Activated B cell treated with CpG ODN at 0.5 μM for 24 hours (primary cell): ENCODE measurements around the gene TCF15. TPM values are rescaled to one million over a fixed set of nuclear protein-coding genes. Genes with fewer than 3 reads are reported as not detected.

Experiments
- ATAC-seq: fragments of 200-7000 bp; cut with Tn5 transposase; one replicate; pipeline ENCODE4 v1.10.0; 2021; ENCODE audit warnings: low read depth, mild to moderate bottlenecking, moderate library complexity
- CTCF ChIA-PET: fragments of 350-600 bp; sonication (Branson Sonifier 250); formaldehyde crosslinking; loops from one replicate; lab custom pipeline; 2021; ENCODE audit warnings: antibody characterized with exemption; lab: Charles Lee
- POLR2A ChIA-PET: fragments of 350-600 bp; sonication (Branson Sonifier 250); formaldehyde crosslinking; loops from one replicate; lab custom pipeline; 2021; ENCODE audit warnings: antibody characterized with exemption; lab: Charles Lee
- DNase-seq: peaks from one replicate; pipeline ENCODE4 v3.0.0; 2022
- H3K27ac Mint-ChIP-seq: one replicate; pipeline ENCODE4 v1.8.0; 2020; ENCODE audit warnings: mixed read lengths
- H3K27me3 Mint-ChIP-seq: one replicate; pipeline ENCODE4 v1.8.0; 2021; ENCODE audit warnings: mixed read lengths
- H3K36me3 Mint-ChIP-seq: one replicate; pipeline ENCODE4 v1.8.0; 2021; ENCODE audit warnings: low read depth, mixed read lengths
- H3K4me1 Mint-ChIP-seq: one replicate; pipeline ENCODE4 v1.8.0; 2021; ENCODE audit warnings: mixed read lengths
- H3K4me3 Mint-ChIP-seq: one replicate; pipeline ENCODE4 v1.8.0; 2020; ENCODE audit warnings: mild to moderate bottlenecking, mixed read lengths
- H3K9me3 Mint-ChIP-seq: one replicate; pipeline ENCODE4 v1.8.0; 2020; ENCODE audit warnings: mixed read lengths
- intact Hi-C: fragments of 100-400 bp; cut with micrococcal nuclease; formaldehyde crosslinking; loops from one replicate; pipeline ENCODE4 v1.15.1; 2024
- total RNA-seq: library from RNA; stranded (reverse); gene quantifications from 2 replicates; pipeline ENCODE4 v1.2.3, GENCODE V29; 2022
- TF ChIP-seq, protein P1 (sequence below): fragments of 200-600 bp; IDR thresholded peaks from one replicate; pipeline ENCODE4 v1.8.0; 2022; ENCODE audit warnings: antibody characterized with exemption, mild to moderate bottlenecking

TCF15 gene
- total RNA-seq, 1 donor from 2014 or later, result not detected

DNA sequence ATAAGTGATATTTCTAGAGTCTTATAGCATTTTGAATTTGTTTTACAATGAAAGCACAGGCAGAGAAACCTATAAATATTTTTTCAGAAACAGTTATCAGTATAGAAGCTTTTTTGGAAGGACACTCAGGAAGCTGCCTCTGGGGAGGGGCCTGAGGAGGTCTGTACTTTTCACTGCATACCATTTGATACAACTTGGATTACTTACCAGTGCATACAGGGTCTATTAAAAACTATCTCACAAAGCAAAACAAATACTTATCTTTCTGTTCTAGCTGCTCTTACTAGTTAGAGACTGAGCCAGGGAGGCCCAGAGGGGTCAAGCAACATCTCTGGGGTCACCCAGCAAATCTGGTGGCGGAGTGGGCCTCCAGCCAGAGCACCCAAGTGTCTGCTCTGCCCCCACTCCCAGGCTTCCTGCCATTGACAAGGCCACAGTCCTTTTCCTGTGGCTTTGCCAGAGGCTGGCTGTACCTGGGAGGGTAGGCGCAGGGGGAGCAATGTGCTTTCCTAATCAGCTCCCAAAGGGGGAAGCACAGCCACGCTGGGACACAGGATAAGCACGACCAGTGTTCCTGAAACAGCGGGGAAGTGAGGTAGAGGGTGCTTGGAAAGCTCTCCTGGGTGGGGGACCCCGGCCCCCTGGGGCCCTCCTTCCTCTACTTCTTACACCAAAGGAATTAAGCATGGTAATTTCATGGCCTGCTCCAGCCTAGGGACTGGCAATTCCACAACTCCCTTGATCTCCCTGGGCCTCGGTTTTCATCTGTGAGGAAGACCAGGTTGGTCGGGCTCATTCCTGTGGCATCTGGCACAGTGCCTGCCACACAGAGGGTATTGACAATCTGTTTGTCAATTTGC is 7.8 kb downstream of the TCF15 start:
- Mint-ChIP-seq H3K27ac (no peak overlapping the region), H3K4me3 (no peak overlapping the region), H3K4me1 (no peaks in the 10 kb centered on the region), H3K27me3 (peaks cover 16% of the 10 kb centered on the region), H3K9me3 (no peaks in the 10 kb centered on the region), H3K36me3 (no peaks in the 10 kb centered on the region)
- DNase-seq (no peak), ATAC-seq (no peak)
- ChIA-PET POLR2A (no interaction called here), CTCF (no interaction called here)
- intact Hi-C loops, result no loop called here
- TF ChIP-seq, protein P1, sequence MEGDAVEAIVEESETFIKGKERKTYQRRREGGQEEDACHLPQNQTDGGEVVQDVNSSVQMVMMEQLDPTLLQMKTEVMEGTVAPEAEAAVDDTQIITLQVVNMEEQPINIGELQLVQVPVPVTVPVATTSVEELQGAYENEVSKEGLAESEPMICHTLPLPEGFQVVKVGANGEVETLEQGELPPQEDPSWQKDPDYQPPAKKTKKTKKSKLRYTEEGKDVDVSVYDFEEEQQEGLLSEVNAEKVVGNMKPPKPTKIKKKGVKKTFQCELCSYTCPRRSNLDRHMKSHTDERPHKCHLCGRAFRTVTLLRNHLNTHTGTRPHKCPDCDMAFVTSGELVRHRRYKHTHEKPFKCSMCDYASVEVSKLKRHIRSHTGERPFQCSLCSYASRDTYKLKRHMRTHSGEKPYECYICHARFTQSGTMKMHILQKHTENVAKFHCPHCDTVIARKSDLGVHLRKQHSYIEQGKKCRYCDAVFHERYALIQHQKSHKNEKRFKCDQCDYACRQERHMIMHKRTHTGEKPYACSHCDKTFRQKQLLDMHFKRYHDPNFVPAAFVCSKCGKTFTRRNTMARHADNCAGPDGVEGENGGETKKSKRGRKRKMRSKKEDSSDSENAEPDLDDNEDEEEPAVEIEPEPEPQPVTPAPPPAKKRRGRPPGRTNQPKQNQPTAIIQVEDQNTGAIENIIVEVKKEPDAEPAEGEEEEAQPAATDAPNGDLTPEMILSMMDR, result no peak

DNA sequence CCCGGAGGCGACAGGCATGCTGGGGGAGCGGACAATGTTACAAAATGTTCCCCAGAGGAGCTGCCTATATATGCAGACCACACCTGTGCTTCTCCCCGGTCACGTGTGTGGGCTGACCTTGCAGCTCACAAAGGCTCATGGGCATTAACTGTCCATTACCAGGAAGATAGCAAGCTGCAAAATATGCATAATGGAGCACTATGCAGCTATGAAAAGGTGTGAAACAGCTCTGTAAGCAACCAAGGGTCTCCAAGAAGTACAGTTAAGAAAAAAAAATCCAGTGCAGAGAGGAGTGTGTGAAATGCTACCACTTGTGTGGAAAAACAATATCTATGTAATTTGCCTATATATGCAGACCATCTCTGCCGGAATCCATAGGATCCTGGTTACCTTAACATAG is 9.4 kb downstream of the TCF15 start:
- no peaks in the 10 kb centered on the region for H3K36me3 Mint-ChIP-seq

DNA sequence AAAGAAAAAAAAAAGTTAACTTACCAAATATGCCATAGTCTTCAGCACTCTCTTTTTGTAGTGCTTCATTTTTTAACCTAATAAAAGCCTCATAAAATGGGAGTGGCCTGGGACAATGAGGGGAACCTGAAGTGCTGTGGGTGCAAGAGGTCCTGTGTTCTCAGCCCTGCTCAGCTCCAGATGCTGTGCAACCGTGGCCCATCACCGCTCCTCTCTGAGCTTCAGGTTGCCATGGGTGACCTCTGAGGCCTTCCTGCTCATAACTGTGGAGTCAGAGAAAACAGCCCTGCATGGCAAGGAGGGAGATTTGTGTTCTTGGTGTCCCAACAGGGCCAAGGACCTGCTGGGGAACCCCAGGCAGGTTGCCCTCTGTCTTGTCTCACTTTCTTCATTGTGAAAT is 10.0 kb downstream of the TCF15 start:
- TF ChIP-seq, protein P1, result no peak
- Mint-ChIP-seq H3K9me3 (no peaks in the 10 kb centered on the region), H3K4me1 (no peaks in the 10 kb centered on the region), H3K4me3 (no peak overlapping the region), H3K27ac (no peak overlapping the region), H3K36me3 (no peaks in the 10 kb centered on the region), H3K27me3 (peaks cover 12% of the 10 kb centered on the region)
- CTCF ChIA-PET, result no interaction called here
- intact Hi-C loops, result no loop called here
- no peak for ATAC-seq
- POLR2A ChIA-PET, result no interaction called here
- DNase-seq, result no peak

More for the DNA sequence above, 9.4 kb downstream of the TCF15 start:
- ChIA-PET CTCF (no interaction called here), POLR2A (no interaction called here)
- DNase-seq (no peak), ATAC-seq (no peak)
- no peaks in the 10 kb centered on the region for H3K9me3 Mint-ChIP-seq
- no peaks in the 10 kb centered on the region for H3K4me1 Mint-ChIP-seq
- H3K27ac Mint-ChIP-seq, result no peak overlapping the region
- TF ChIP-seq, protein P1, result no peak
- peaks cover 12% of the 10 kb centered on the region for H3K27me3 Mint-ChIP-seq
- intact Hi-C loops, result no loop called here
- no peak overlapping the region for H3K4me3 Mint-ChIP-seq

DNA sequence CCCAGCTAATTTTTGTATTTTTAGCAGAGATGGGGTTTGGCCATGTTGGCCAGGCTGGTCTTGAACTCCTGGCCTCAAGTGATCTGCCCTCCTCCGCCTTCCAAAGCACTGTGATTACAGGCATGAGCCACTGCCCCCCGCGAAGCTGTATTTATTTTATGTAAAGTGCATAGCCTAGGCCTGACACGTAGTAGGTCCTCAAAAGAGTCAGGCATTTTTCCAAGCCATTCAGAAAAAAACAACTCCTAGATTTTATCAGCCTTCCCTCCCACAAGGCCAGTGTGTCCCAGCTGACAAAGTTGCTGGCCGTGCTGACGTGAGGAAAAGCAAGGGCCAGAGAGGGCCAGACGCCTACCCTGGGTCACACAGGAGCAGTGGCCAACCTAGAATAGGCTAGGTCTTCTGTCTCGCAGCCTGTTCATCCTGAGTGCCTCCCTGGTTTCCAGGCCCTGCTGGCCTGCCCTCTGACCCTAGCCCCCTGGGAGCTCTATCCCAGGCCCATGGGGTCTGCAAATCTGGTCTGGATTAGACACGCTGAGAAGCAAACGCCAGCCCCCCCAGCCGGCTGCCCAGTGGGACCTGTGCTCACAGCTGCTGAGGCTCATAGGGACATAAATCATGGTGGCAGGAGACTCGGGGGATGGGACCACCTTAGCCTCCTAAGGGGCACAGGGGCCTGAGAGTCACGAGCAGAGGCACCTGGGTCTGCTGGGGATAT is 11.8 kb downstream of the TCF15 start:
- ATAC-seq (no peak), DNase-seq (no peak)
- Mint-ChIP-seq H3K36me3 (no peaks in the 10 kb centered on the region), H3K4me1 (no peaks in the 10 kb centered on the region), H3K27me3 (peaks cover 9% of the 10 kb centered on the region), H3K9me3 (no peaks in the 10 kb centered on the region), H3K4me3 (no peak overlapping the region), H3K27ac (no peak overlapping the region)
- TF ChIP-seq, protein P1, result no peak
- CTCF ChIA-PET, result no interaction called here
- POLR2A ChIA-PET, result no interaction called here
- intact Hi-C loops, result no loop called here

DNA sequence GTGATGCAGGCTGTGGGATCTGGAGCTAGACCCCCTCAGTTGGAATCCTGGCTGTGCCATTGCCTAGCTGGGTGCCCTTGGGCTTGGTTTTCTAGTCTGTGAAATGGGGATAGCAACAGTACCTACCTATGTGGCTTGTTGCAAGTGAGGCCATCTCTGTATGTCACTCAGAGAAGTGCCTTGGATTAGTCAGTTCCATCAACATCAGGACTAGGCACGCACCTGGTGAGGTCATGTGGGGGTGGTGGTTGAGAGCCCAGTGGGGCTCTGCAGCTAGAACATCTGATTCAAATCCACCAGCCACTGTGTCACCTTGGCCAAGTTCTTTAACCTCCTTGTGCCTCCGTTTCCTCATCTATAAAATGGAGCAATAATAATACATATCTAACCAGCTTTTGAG is 12.5 kb downstream of the TCF15 start:
- no peaks in the 10 kb centered on the region for H3K36me3 Mint-ChIP-seq
- DNase-seq, result no peak
- no peak overlapping the region for H3K4me3 Mint-ChIP-seq
- TF ChIP-seq, protein P1, result no peak
- intact Hi-C loops, result no loop called here
- H3K9me3 Mint-ChIP-seq, result no peaks in the 10 kb centered on the region
- ChIA-PET CTCF (no interaction called here), POLR2A (no interaction called here)
- no peak for ATAC-seq
- peaks cover 11% of the 10 kb centered on the region for H3K27me3 Mint-ChIP-seq
- H3K27ac Mint-ChIP-seq, result no peak overlapping the region
- H3K4me1 Mint-ChIP-seq, result no peaks in the 10 kb centered on the region
